GM23248 (cell line): ENCODE measurements around the gene INPP1. TPM values are rescaled to one million over a fixed set of nuclear protein-coding genes. Genes with fewer than 3 reads are reported as not detected.

Source experiments
- DNase-seq: peaks from one replicate; pipeline ENCODE4 v3.0.0-alpha.2; 2015
- H2AFZ ChIP-seq: fragments of 200-600 bp; sonication (generic); 2 replicates; pipeline ENCODE4 v1.6.1; 2016; ENCODE audit warnings: antibody characterized with exemption
- H3F3A ChIP-seq: fragments of 200-600 bp; sonication (generic); 2 replicates; pipeline ENCODE4 v1.6.1; 2016; ENCODE audit warnings: mild to moderate bottlenecking, antibody characterized with exemption, mixed run types; ENCODE audit not compliant: insufficient read depth
- H3K27ac ChIP-seq: fragments of 200-600 bp; sonication (generic); 2 replicates; pipeline ENCODE4 v1.5.1; 2016; ENCODE audit warnings: mild to moderate bottlenecking
- H3K27me3 ChIP-seq: fragments of 200-600 bp; sonication (generic); replicated peaks from 2 replicates; pipeline ENCODE4 v1.6.1; 2016; ENCODE audit warnings: mild to moderate bottlenecking; ENCODE audit not compliant: insufficient read depth
- H3K36me3 ChIP-seq: fragments of 200-600 bp; sonication (generic); 2 replicates; pipeline ENCODE4 v1.6.1; 2016; ENCODE audit warnings: low read depth, mild to moderate bottlenecking
- H3K4me1 ChIP-seq: fragments of 200-600 bp; sonication (generic); 2 replicates; pipeline ENCODE4 v1.6.1; 2016; ENCODE audit warnings: mild to moderate bottlenecking; ENCODE audit not compliant: insufficient read depth
- H3K4me2 ChIP-seq: fragments of 200-600 bp; sonication (generic); one replicate; pipeline ENCODE4 v1.6.1; 2016; ENCODE audit warnings: mild to moderate bottlenecking; ENCODE audit not compliant: unreplicated experiment
- H3K4me3 ChIP-seq: fragments of 200-600 bp; sonication (generic); 2 replicates; pipeline ENCODE4 v1.5.1; 2016; ENCODE audit warnings: mild to moderate bottlenecking
- H3K79me2 ChIP-seq: fragments of 200-600 bp; sonication (generic); 2 replicates; pipeline ENCODE4 v1.6.1; 2016; ENCODE audit warnings: mild to moderate bottlenecking; ENCODE audit not compliant: insufficient read depth
- H3K9ac ChIP-seq: fragments of 200-600 bp; sonication (generic); 2 replicates; pipeline ENCODE4 v1.6.1; 2016; ENCODE audit warnings: mild to moderate bottlenecking
- H3K9me2 ChIP-seq: fragments of 200-600 bp; sonication (generic); 2 replicates; pipeline ENCODE4 v1.6.1; 2016; ENCODE audit warnings: mixed run types, mild to moderate bottlenecking, moderate library complexity; ENCODE audit not compliant: insufficient read depth
- H3K9me3 ChIP-seq: fragments of 200-600 bp; sonication (generic); one replicate; pipeline ENCODE4 v1.6.1; 2017; ENCODE audit warnings: low read depth
- H4K20me1 ChIP-seq: fragments of 200-600 bp; sonication (generic); 2 replicates; pipeline ENCODE4 v1.6.0; 2016; ENCODE audit not compliant: insufficient read depth
- EZH2 ChIP-seq: fragments of 200-600 bp; sonication (generic); IDR thresholded peaks from 2 replicates; pipeline ENCODE4 v1.6.1; 2018; ENCODE audit warnings: antibody characterized with exemption, mild to moderate bottlenecking; ENCODE audit not compliant: insufficient read depth, poor library complexity, severe bottlenecking
- EZH2phosphoT487 ChIP-seq: fragments of 200-600 bp; sonication (generic); IDR thresholded peaks from 2 replicates; pipeline ENCODE4 v1.6.1; 2018; ENCODE audit warnings: antibody characterized with exemption, moderate library complexity, mild to moderate bottlenecking, low read depth; ENCODE audit not compliant: insufficient read depth
- WGBS, 2 experiments: methylation state at CpG; one replicate each; pipeline ENCODE4 v1.1.6; 2015 to 2017; ENCODE audit warnings: low lambda C conversion rate in 2 of 2, low coverage in 1 of 2; ENCODE audit errors: missing lambda C conversion rate in 2 of 2; 5-methylcytosine and 5-hydroxymethylcytosine counted together
- in situ Hi-C: fragments of 300-500 bp; cut with MboI; formaldehyde crosslinking; loops from 2 replicates; pipeline ENCODE4 v1.15.0; 2020
- polyA plus RNA-seq: library from polyadenylated mRNA; unstranded; fragments of >200 nt; fragmentation: Nextera tagmentation; extraction: Ambion mirVana; gene quantifications from 2 replicates; pipeline ENCODE4 v1.2.1, GENCODE V29; 2016
- total RNA-seq: library from RNA; depleted of rRNA; stranded (reverse); fragments of >200 nt; shearing (Covaris generic); gene quantifications from 2 replicates; pipeline ENCODE4 v1.2.3, GENCODE V29; 2014; rRNA removed

Gene INPP1
- total and polyA plus RNA-seq, 2 experiments from 2014 or later = 7.1 to 28.7 TPM

DNA sequence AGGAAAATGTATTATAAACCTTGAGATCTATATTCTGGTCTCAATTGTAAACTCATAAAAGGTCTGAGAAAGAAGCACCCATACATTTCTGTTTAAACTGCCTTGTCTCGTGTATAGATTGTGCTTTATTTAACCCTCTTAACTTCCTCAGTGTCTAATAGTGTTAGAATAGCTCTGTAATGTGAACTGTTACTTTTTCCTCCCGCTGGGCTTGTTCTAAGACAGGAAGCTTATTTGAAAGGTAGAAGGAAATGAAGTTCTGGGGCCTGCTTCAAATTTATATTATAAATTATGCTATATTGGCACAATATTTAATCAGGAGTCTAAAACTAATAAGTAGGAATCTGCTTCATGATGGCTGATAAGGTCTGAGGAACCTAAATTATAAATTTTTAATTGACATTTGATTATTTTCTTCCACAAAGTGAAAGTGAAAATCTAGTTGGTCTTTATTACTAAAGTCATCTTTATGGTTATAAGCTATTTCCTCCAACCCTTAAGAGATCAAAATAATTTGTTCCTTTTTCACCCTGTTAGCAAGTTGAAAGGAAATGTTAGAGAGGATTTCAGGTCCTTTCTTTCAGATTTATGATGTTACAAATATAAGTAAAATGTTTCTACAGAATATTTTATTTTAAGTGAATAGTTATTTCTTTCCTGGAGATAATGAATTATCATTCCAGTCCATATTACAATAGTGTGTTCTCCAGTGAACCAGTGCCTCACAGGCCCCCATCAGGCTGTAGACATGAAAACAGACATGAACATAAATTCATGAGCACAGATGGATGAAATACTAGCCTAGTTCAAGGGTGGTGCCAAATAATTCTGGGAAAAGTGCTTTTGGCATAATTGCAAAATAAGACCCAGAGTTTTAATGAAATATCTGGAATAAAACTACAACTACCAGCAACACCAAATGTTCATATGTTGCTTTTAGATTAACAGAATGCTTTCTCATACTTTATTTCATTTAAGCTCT, 72.7 kb downstream of the INPP1 start:
- TF ChIP-seq EZH2phosphoT487 (no peak), EZH2 (no peak)
- no peaks in the 10 kb centered on the region for H3K79me2 ChIP-seq
- no peaks in the 10 kb centered on the region for H4K20me1 ChIP-seq
- no peaks in the 10 kb centered on the region for H3K9me3 ChIP-seq
- H3K4me3 ChIP-seq = no peak overlapping the region
- H2AFZ ChIP-seq = no peak overlapping the region
- no peaks in the 10 kb centered on the region for H3K9me2 ChIP-seq
- H3K4me2 ChIP-seq = no peak overlapping the region
- in situ Hi-C loops = no loop called here
- H3K27me3 ChIP-seq = no peaks in the 10 kb centered on the region
- H3F3A ChIP-seq = no peaks in the 10 kb centered on the region
- 94 to 97% methylated on average over 2 of the region's 2 CpGs for WGBS, 2 experiments
- no peaks in the 10 kb centered on the region for H3K4me1 ChIP-seq
- no peak overlapping the region for H3K9ac ChIP-seq
- no peaks in the 10 kb centered on the region for H3K36me3 ChIP-seq
- H3K27ac ChIP-seq = no peak overlapping the region
- DNase-seq = no peak

DNA sequence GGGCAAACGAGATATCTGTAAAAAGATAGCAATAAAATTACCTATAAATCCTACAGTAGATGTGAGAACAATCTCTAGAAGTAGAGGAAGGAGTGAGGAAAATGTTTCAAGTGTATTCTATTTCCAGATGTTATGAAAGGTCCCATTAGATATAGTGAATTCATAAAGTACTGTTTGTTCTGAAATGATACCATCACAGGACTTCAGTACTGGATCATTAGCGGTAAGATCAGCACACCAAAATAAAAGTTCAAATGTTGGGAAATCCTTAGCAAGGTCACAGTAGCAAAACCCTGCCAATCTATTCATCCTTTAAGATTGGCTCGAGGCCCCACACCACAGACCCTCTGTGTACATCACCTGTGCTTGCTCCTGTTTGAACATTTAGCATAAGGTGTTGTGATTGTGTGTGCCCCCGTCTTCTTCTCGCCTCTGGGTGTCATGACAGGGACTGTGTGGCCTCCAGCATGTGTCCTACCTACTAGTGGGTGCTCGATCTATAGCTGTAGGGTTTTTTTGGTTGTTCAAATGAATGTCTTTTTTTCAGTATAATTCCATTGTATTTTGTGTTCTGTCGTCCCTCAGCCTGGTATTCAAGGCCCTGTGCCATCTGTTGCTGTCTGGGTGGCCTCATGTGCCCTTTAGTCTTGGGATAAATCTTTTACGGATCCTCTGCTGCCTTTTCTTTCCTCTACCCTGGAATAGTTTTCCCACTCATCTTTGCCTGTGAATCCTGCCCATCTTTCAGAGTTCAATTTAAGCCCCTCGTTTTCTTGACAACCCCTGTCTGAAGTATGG, 73.9 kb downstream of the INPP1 start:
- WGBS, 2 experiments = 79 to 80% methylated on average over 9 of the region's 9 CpGs
- in situ Hi-C loops = no loop called here

DNA sequence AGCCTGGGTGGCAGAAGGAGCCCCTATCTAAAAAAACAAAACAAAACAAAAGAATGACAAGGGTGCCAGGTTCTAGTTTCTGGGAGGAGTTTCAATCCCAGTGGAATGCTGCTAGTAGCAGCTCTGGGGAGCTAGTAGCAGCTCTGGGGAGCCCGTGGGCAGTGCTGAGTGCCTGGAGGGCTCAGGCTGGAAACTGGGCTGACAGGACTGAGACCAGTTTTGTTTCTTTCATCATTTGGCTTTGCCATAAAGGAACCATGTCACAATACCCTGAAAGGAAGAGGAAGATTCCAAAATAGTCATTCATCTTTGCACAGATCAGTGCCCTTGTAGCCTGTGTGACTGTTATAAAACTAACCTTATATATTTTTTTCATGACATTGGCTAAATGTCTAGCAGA, 75.3 kb downstream of the INPP1 start:
- Histone ChIP-seq H3K36me3 (no peaks in the 10 kb centered on the region), H3K4me2 (no peak overlapping the region), H3K4me3 (no peak overlapping the region), H2AFZ (no peak overlapping the region), H3K27me3 (no peaks in the 10 kb centered on the region), H3K9me3 (no peaks in the 10 kb centered on the region), H3K9ac (no peak overlapping the region), H3F3A (no peaks in the 10 kb centered on the region), H3K79me2 (no peaks in the 10 kb centered on the region), H4K20me1 (no peaks in the 10 kb centered on the region), H3K9me2 (0 out of 2 replicates have a peak, but pooled peaks cover 4% of the 10 kb centered on the region), H3K4me1 (no peaks in the 10 kb centered on the region), H3K27ac (no peak overlapping the region)
- in situ Hi-C loops = no loop called here
- TF ChIP-seq EZH2phosphoT487 (no peak), EZH2 (no peak)
- WGBS, 2 experiments = 15 to 25% methylated on average over 1 of the region's 1 CpG
- no peak for DNase-seq

More for the DNA sequence above, 73.9 kb downstream of the INPP1 start:
- H3K27ac ChIP-seq = no peak overlapping the region
- H3K4me2 ChIP-seq = no peak overlapping the region
- no peak overlapping the region for H3K9ac ChIP-seq
- H3K27me3 ChIP-seq = no peaks in the 10 kb centered on the region
- H4K20me1 ChIP-seq = no peaks in the 10 kb centered on the region
- H3K36me3 ChIP-seq = no peaks in the 10 kb centered on the region
- no peaks in the 10 kb centered on the region for H3K9me2 ChIP-seq
- H3K4me1 ChIP-seq = no peaks in the 10 kb centered on the region
- no peak overlapping the region for H2AFZ ChIP-seq
- no peaks in the 10 kb centered on the region for H3F3A ChIP-seq
- H3K9me3 ChIP-seq = no peaks in the 10 kb centered on the region
- H3K4me3 ChIP-seq = no peak overlapping the region
- no peak for TF ChIP-seq EZH2phosphoT487
- no peaks in the 10 kb centered on the region for H3K79me2 ChIP-seq
- DNase-seq = no peak

GRCh38 chr2:190420801-190421200, 77.4 kb downstream of the INPP1 start:
- WGBS, 2 experiments = 40 to 50% methylated on average over 1 of the region's 1 CpG
- Histone ChIP-seq H3K9me3 (no peaks in the 10 kb centered on the region), H3K4me3 (no peak overlapping the region), H3K9me2 (0 out of 2 replicates have a peak, but pooled peaks cover 6% of the 10 kb centered on the region), H4K20me1 (no peaks in the 10 kb centered on the region), H2AFZ (no peak overlapping the region), H3K4me1 (no peaks in the 10 kb centered on the region), H3F3A (no peaks in the 10 kb centered on the region), H3K27me3 (no peaks in the 10 kb centered on the region), H3K36me3 (no peaks in the 10 kb centered on the region), H3K4me2 (no peak overlapping the region), H3K27ac (no peak overlapping the region), H3K9ac (no peak overlapping the region), H3K79me2 (no peaks in the 10 kb centered on the region)
- TF ChIP-seq EZH2phosphoT487 (no peak), EZH2 (no peak)
- DNase-seq = no peak
- in situ Hi-C loops = no loop called here

Other genes starting within 250 kb of the INPP1 start
- gene HIBCH, start 23.8 kb upstream of the INPP1 start, total RNA-seq = 10.4 and 12.0 TPM in 2 replicates
- gene HIBCH, start 23.8 kb upstream of the INPP1 start, polyA plus RNA-seq = 28.9 and 29.0 TPM in 2 replicates
- gene MFSD6, start 64.8 kb downstream of the INPP1 start, total RNA-seq = 4.9 and 6.7 TPM in 2 replicates
- gene MFSD6, start 64.8 kb downstream of the INPP1 start, polyA plus RNA-seq = 3.2 and 4.2 TPM in 2 replicates
- gene NEMP2, start 191.1 kb downstream of the INPP1 start, total RNA-seq = 1.0 and 2.7 TPM in 2 replicates
- 3.8 and 4.8 TPM in 2 replicates for gene NEMP2, start 191.1 kb downstream of the INPP1 start, polyA plus RNA-seq